ENCODE data around the gene UAP1L1. TPM values are rescaled to one million over a fixed set of nuclear protein-coding genes. Genes with fewer than 3 reads are reported as not detected.
A peak's percentile ranks its signal among the peaks of the same experiment; 100 is the strongest.

Gene UAP1L1
- total RNA-seq, 1 donor = 14.8 TPM

DNA sequence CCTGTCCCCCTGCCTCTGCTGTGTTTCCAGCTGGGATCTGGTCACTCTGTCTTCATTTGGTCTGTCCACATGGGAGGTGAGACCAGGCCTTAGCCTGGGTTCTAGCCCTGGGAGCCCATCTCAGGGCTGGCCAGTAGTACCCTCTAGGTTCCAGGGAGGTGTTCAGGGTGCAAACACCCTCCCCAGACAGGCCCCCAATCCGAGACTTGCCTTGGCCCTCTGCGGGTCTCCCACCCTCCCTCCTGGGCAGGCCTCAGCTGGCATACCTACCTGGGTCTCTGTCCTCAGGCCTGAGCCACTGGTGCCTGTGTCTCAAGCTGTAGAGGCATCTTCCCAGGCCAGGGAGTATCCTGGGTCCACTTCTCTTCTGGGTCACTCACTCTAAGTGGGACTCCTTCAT lies 6.0 kb upstream of the UAP1L1 start:
- no peak for DNase-seq (ENCODE audit: low read depth in 2 of 3, low spot score in 2 of 3)

DNA sequence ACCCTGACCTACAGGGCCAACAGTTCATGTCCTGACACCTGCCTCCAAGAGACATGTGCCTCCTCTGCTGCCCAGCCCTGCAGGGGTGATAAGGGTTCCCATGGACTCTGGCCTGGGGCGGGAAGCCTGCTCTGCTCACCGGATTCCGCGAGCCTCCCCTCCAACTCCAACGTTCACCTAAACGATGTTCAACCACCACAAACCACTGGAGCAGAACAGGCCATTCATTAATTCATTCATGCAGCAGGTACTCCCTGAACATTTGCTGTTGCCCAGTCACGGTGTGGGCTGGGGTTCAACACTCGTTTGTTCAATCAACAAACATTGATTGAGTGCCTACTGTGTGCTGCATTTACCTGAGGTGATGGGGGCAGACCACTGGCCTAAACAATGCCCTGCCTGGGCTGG lies 3.3 kb upstream of the UAP1L1 start:
- DNase-seq (ENCODE audit: low read depth in 2 of 3, low spot score in 2 of 3) = no peak

DNA sequence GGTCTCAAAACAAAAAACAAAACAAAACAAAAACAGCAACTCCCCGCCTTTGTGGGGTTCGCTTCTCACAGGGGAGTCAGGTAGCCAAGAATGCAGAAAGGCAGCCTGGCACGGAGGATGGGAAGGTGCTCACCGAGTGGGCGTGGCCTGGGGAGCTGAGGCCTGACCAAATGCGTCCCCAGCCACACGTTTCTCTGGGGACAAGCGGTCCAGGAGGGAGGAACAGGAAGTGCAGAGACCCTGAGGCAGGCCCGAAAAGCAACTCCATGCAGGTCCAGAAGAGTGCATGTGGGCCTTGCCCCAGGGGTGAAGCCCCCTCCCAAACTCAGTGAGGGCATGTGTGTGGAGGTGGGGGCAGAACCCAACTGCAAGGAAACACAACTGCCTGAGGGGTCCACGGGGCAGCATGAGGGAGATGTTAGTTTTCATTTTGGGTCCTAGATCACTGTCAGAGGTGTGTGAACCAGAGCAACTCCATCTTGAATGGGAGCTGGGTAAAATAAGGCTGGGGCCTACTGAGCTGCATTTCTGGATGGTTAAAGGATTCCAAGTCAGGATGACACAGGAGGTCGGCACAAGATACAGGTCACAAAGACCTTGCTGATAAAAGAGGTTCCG lies 2.6 kb upstream of the UAP1L1 start:
- no peak for DNase-seq (ENCODE audit: low read depth in 2 of 3, low spot score in 2 of 3)

DNA sequence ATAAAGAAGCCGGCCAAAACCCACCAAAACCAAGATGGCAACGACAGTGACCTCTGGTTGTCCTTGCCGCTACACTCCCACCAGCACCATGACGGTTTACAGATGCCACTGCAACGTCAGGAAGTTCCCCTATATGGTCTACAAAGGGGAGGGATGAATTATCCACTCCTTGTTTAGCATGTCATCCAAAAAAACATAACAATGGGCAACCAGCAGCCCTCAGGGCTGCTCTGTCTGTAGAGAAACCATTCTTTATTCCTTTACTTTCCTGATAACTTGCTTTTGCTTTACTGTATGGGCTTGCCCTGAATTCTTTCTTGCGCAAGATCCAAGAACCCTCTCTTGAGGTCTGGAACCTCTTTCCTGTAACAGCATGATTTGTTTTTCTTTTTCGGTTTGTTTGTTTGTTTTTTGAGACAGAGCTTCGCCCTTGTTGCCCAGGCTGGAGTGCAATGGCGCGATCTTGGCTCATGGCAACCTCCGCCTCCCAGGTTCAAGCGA lies 2.0 kb upstream of the UAP1L1 start:
- no peak for DNase-seq (ENCODE audit: low read depth in 2 of 3, low spot score in 2 of 3)

DNA sequence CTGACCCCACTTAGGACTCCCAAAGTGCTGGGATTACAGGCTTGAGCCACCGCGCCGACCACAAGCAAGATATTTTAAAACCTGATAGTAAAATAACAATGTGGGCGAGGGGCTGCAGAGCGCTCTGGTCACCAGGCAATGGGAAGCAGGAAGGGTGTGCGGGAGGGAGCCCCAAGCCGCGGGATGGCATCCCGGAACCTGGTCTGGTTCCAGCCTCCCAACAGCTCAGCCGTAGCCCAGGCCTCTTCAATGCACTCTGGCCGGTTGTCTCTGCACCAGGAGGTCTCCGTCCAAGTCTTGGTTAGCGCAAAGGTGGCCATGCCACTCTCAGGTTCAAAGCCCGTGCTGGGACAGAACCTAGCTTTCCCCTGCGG lies 694 bp upstream of the UAP1L1 start:
- DNase-seq (ENCODE audit: low read depth in 2 of 3, low spot score in 2 of 3) = no peak

DNA sequence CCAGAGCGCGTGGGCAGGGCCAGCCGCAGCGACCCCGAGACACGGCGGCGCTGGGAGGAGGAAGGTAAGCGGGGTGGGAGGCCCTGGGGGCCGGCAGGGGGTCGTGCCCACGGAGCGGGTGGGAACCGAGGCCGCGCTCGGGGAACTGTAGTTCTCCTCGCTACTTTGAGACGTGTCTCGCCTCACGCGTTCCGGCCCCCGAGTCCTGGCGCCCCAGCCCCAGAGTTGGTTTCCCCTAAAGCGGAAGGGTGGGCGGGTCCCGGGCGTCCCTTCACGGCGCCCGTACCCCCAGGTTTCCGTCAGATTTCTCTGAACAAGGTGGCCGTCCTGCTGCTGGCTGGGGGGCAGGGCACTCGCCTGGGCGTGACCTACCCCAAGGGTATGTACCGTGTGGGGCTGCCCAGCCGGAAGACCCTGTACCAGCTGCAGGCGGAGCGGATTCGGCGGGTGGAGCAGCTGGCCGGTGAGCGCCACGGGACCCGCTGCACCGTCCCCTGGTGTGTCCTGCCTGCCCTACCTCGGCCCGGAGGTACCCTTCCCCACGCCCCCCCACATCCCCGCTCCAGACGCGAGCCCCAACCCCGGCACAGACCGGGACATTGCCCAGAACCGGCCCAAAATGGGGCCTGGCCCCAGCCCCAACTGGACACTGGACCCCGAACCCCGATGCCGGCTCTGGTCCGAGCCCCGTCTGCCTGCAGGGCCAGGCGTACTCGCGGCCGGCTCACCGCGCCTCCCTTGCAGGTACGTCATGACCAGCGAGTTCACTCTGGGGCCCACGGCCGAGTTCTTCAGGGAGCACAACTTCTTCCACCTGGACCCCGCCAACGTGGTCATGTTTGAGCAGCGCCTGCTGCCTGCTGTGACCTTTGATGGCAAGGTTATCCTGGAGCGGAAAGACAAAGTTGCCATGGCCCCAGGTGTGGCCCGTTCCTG lies 709 bp downstream of the UAP1L1 start:
- peak in 1 of 3 donors; percentile 46 for DNase-seq (ENCODE audit: low read depth in 2 of 3, low spot score in 2 of 3)

DNA sequence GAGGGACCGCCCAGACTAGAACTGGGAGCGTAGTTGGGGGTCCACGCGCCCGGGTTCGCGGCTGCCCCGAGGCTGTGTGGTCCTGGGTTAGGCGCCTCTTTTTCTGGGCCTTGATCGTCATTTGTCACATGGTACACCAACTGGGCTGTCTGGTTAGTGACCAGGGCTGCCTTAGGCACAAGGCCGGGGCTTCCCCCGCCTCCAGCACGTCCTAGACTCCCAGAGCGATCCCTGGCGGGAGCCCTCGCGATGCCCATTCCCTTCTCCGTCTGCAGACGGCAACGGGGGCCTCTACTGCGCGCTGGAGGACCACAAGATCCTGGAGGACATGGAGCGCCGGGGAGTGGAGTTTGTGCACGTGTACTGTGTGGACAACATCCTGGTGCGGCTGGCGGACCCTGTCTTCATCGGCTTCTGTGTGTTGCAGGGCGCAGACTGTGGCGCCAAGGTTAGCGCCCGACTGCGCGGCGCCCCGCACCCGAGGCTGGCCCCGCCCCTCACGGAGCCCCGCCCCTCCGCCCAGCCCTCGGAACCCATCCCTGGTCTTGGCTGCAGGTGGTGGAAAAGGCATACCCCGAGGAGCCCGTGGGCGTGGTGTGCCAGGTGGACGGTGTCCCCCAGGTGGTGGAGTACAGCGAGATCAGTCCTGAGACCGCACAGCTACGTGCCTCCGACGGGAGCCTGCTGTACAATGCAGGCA lies 1.5 kb downstream of the UAP1L1 start:
- no peak for DNase-seq (ENCODE audit: low read depth in 2 of 3, low spot score in 2 of 3)

DNA sequence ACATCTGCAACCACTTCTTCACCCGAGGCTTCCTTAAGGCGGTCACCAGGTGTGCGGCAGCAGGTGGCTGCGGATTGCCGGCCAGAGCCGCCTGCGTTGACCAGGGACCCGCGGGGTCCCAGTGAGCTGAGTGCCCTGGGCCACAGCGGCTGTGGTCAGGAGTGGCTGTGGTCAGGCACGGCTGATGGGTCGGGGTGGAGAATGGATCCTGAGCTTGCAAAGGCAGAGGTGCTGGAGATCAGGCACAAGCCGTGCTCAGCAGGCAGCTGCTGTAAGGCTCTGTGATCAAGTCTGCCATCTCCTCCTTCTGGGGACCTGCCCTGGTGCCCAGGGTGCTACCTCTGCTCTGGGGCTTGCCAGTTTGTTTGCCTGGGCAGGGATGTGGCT lies 2.1 kb downstream of the UAP1L1 start:
- no peak for DNase-seq (ENCODE audit: low read depth in 2 of 3, low spot score in 2 of 3)

DNA sequence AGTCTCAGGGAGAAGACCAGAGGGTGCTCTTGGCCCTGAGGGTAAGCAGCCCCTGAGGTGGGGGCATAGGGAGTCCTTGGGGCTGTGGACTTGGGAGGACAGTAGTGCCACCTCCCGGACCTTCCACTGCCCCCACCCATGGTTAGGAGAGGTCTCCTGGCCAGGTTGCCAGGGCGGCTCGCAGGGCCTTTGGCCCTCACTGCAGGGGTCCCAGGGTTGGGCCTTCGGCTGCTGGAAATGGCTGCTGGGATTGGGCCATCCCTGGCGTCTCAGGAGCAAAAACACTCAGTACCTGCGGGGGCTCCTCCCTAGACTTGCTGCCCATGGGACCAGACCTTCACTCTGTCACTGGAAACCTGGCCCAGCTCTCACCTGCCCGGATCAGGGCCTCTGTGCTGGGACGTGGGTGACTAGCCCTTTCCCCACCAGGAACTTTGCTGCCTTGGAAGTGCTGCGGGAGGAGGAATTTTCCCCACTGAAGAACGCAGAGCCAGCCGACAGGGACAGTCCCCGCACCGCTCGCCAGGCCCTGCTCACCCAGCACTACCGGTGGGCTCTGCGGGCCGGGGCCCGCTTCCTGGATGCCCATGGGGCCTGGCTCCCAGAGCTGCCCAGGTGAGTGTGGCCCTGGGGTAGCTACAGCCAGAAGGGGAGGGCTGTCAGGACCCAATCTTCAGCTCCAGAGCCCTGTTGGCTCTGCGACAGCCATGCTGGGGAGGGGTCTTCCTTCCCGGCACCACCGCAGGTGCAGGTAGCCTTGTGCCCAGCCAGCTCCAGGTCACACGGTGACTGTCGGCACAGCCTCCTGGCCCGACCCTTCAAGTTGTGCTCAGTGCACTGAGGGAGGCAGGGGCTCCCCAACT lies 3.2 kb downstream of the UAP1L1 start:
- no peak for DNase-seq (ENCODE audit: low read depth in 2 of 3, low spot score in 2 of 3)

DNA sequence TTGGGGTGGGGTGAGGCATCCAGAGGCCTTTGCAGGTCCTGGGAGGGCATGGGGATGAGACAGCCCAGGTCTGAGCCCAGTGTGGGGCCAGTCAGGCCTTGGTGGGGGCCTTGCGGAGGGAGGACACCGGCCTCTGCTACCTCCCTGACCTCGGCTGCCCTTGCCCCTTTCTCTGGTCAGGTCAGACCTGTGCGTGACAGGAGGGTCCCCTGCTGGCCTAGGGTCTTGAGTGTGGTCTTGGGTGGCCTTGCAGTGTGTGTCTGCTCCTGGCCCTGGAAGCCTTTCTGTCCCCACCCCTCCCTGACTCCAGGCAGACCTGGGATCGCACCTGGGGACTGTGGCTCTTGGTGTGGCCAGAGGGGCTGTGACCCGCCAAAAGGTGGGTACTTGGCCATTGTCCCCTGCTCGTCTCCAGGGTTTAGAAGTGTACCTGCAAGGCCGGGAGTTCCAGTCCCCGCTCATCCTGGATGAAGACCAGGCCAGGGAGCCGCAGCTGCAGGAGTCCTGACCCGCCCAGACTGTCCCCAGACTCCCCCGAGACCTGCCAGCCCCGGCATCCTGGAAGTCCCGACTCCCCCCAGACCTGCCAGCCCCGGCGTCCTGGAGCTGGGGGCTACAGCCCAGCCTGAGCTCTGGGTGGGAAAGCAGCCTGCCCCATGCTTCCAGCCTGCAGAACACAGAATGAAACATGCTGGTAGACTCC lies 5.1 kb downstream of the UAP1L1 start:
- DNase-seq (ENCODE audit: low read depth in 2 of 3, low spot score in 2 of 3) = no peak

DNA sequence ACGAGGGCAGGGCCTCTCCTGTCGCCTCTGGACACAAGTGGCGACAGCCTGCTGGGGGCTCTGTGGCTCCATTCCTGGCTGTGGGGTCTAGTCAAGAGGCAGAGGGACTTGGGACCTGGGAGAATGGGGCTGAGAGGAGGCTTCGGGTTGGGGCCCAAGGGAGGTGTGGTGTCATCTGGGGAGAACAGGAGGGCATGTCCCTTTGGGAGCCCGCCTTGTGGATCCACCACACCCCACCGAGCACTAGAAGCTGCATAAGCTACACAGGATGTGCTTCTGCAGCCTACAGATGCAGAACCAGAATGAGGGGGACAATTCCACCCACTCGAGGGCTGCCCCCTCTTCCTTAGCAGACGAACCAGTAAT lies 5.6 kb downstream of the UAP1L1 start:
- no peak for DNase-seq (ENCODE audit: low read depth in 2 of 3, low spot score in 2 of 3)

DNA sequence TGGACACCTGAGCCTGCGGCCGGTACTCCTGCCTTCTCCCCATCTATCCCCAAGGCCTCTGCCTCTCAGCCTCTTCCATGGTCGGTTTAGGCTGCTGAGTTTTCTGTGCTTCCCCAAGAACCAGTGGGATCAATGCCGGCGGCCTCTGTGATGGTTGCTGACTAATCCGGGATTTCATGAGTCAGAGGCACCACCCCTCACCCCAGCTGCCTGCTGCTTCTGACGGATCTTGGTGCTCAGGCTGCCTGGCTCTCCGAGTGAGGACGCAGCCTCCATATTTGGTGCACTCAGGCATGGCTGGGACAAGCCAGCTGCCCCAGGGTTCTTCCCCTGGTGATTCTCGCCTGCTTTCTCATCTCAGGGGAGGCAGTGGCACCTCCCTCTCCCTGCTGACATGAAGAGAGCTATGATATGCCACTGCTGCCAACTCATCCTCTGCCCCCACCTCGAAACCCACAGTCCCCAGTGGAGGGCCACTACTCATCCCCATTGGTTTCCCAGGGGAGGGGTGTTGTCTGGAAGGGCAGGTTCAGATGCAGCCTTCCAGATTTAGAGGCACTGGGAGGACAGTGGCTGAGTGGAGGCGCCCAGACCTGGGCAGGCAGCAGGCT lies 6.2 kb downstream of the UAP1L1 start:
- no peak for DNase-seq (ENCODE audit: low read depth in 2 of 3, low spot score in 2 of 3)

DNA sequence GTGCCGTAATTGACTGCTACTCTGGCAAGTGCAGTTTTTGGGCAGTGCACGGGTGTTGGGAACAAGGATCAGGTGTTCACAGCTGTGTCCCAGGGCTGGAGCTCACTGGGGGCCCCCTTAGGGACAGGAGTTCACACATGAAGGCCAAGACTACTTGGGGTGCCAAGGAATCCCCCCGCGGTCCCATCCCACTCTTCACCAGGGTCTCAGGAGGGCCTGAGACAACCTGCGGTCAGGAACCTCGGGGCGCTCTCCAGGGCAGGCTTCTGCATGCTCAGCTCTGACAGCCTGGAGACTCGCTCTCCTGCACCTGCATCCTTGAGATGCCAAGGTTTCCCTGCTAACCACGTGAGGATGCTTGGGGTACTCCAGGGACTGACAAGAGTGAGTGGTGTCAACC lies 7.2 kb downstream of the UAP1L1 start:
- DNase-seq (ENCODE audit: low read depth in 2 of 3, low spot score in 2 of 3) = no peak

DNA sequence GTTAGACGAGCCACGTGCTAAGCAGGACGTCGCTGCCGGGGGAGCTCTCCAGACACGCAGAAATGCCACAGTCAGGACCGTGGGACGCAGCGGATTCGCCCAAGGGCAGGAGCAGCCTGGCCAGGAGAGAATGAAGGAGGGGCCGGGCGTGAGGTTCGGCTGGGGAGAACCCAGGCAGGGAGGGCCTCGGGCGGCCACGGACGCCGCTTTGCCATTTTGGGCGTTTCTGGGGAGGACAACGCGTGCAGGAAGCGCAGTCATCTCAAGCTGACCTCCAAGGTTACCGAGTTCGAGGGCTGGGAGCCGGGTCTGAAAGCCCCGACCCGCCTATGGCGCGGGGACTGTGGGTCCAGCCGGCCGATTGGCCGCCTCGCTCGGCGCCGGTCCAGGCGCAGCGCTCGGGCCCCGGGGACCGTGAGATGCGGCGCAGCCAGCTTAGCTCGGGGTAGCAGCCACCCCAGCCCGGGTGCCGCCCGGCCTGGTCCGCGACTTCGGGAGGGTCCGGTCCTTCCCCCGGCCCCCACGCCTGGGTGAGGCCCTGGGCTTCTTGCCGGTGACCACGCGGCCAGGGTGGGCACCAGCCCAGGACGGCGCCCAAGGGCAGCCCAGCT lies 8.7 kb downstream of the UAP1L1 start:
- DNase-seq (ENCODE audit: low read depth in 2 of 3, low spot score in 2 of 3) = no peak

DNA sequence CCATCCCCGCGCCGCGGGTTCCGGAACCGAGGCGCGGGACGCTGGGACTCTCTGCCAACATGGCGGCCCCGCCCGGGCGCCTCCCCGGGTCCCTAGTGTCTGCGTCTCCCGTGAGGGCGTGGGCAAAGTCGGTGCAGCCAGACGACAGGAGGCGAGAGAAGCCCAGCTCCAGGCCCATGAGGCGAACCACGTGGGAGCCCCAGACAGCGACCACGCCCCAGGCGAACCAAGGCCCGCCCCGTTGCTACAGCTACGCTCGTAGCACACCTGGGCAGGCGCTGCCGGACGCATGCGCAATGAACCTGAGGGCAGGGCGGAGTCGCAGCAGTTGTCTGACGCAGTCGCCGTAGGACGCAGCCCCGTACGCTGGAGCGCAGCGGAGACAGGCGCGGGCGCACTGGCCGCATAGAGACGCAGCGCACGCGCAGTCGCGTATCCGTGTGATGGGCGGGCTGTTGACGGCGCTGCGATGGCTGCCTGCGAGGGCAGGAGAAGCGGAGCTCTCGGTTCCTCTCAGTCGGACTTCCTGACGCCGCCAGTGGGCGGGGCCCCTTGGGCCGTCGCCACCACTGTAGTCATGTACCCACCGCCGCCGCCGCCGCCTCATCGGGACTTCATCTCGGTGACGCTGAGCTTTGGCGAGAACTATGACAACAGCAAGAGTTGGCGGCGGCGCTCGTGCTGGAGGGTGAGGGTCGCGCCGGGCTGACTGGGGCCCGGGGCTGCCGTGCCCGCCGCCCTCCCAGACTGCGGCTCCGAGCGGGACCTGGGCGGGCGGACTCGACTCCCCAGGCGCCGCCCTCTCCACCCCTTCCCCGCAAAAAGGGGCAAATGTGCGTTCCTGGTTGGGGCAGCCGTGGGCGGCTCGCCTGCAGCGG lies 9.5 kb downstream of the UAP1L1 start, which contains the start of gene MAN1B1:
Gene MAN1B1 (plus strand): TSS at position 455 of the 878 bp plus-strand sequence. CDS start 15 bp downstream, at position 470.
- peak; percentile 98 to 100 (median 99) for DNase-seq (ENCODE audit: low read depth in 2 of 3, low spot score in 2 of 3)

DNA sequence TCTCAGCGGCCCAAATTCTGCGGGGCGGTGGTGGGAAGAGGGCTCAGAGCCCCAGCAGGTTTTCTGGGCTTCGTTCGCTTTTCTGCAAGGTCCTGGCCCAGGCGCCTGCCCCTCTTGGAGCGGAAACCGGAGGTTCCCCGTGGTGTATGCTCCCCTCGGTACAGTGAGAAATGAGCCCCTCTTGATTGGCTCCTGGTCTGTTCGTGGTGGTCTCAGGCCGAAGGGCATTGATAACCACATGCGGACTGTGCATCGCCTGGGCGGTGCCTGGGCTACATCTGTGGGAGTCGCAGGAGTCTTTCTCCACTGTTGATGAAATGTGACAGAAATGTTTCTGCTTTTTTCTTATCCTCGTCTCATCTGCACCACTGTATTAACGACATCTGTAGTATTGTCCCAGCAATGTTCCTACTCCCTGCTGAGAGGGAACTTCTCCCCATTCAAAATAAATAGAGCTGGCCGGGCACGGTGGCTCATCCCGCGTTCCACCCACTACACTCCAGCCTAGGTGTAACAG lies 10.2 kb downstream of the UAP1L1 start:
- peak in 1 of 3 donors; percentile 21 for DNase-seq (ENCODE audit: low read depth in 2 of 3, low spot score in 2 of 3)

DNA sequence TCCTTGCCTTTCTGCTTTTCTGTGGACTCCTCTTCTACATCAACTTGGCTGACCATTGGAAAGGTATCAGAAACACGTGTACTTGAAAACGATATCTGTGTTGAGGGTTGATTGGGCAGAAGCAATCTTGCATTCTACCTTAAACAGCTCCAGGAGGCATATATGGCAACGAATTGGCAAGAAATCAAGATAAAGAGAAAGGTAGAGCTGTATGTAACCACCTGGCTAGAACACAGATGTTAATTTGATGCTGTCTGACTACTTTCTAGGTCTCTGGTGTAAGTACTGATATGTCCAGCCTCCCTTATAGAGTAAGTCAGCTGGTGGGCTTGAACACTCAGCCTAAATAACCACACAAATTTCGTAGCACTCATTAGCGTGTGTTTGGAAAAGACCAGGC lies 10.8 kb downstream of the UAP1L1 start:
- DNase-seq (ENCODE audit: low read depth in 2 of 3, low spot score in 2 of 3) = no peak
